Parathyroid adenoma (tissue), 2 donors: ENCODE results near the gene ECSCR.

Experiments used
- H2AFZ ChIP-seq: fragments of 300-600 bp; sonication (generic); one replicate; pipeline ENCODE4 v1.7.0; 2017; ENCODE audit warnings: antibody characterized with exemption, mild to moderate bottlenecking
- H3K27ac ChIP-seq: fragments of 300-600 bp; sonication (generic); one replicate; pipeline ENCODE4 v1.7.0; 2017
- H3K27me3 ChIP-seq: fragments of 300-600 bp; sonication (generic); one replicate; pipeline ENCODE4 v1.7.0; 2017; ENCODE audit warnings: low read length; ENCODE audit not compliant: control insufficient read depth, insufficient read depth
- H3K36me3 ChIP-seq: fragments of 300-600 bp; sonication (generic); one replicate; pipeline ENCODE4 v1.7.0; 2017; ENCODE audit warnings: low read length; ENCODE audit not compliant: control insufficient read depth, insufficient read depth
- H3K4me1 ChIP-seq: fragments of 300-600 bp; sonication (generic); one replicate; pipeline ENCODE4 v1.7.0; 2017; ENCODE audit warnings: control low read depth
- H3K4me2 ChIP-seq: fragments of 300-600 bp; sonication (generic); one replicate; pipeline ENCODE4 v1.7.0; 2017; ENCODE audit warnings: low read length
- H3K4me3 ChIP-seq: fragments of 300-600 bp; sonication (generic); one replicate; pipeline ENCODE4 v1.7.0; 2017; ENCODE audit warnings: low read depth, low read length
- H3K79me2 ChIP-seq: fragments of 300-600 bp; sonication (generic); one replicate; pipeline ENCODE4 v1.7.0; 2017; ENCODE audit warnings: control low read depth
- H3K9ac ChIP-seq: fragments of 300-600 bp; sonication (generic); one replicate; pipeline ENCODE4 v1.7.0; 2017; ENCODE audit warnings: mild to moderate bottlenecking
- H3K9me3 ChIP-seq: fragments of 300-600 bp; sonication (generic); one replicate; pipeline ENCODE4 v1.7.0; 2017; ENCODE audit warnings: low read length; ENCODE audit not compliant: control insufficient read depth
- CTCF ChIP-seq: fragments of 300-600 bp; sonication (generic); IDR thresholded peaks from one replicate; pipeline ENCODE4 v1.7.0; 2017; ENCODE audit warnings: antibody characterized with exemption, mild to moderate bottlenecking
- donor health status: primary hyperparathyroidism.

The ECSCR gene

GRCh38 chr5:139415221-139415861, 47.2 kb downstream of the ECSCR start:
- Histone ChIP-seq H3K27ac (no peak overlapping the region), H3K4me1 (no peaks in the 10 kb centered on the region), H3K9me3 (no peaks in the 10 kb centered on the region), H3K4me2 (no peak overlapping the region), H3K9ac (no peak overlapping the region), H3K36me3 (no peaks in the 10 kb centered on the region), H2AFZ (no peak overlapping the region), H3K27me3 (no peaks in the 10 kb centered on the region), H3K4me3 (no peak overlapping the region), H3K79me2 (no peaks in the 10 kb centered on the region)
- no peak for TF ChIP-seq CTCF

- Histone ChIP-seq H3K4me3 (no peak overlapping the region), H3K27ac (no peak overlapping the region), H3K9ac (no peak overlapping the region), H3K79me2 (no peaks in the 10 kb centered on the region), H2AFZ (no peak overlapping the region), H3K36me3 (no peaks in the 10 kb centered on the region), H3K27me3 (no peaks in the 10 kb centered on the region), H3K4me2 (no peak overlapping the region), H3K9me3 (no peaks in the 10 kb centered on the region), H3K4me1 (no peaks in the 10 kb centered on the region)
- TF ChIP-seq CTCF, result no peak
Measured at GRCh38 chr5:139414581-139415130, 47.9 kb downstream of the ECSCR start.

GRCh38 chr5:139413963-139414362, 48.6 kb downstream of the ECSCR start:
- Histone ChIP-seq H3K9ac (no peak overlapping the region), H3K79me2 (no peaks in the 10 kb centered on the region), H3K4me3 (no peak overlapping the region), H3K27me3 (no peaks in the 10 kb centered on the region), H3K4me2 (no peak overlapping the region), H3K9me3 (no peaks in the 10 kb centered on the region), H3K36me3 (no peaks in the 10 kb centered on the region), H2AFZ (no peak overlapping the region), H3K4me1 (peaks cover 3% of the 10 kb centered on the region), H3K27ac (no peak overlapping the region)
- TF ChIP-seq CTCF, result no peak

- no peak overlapping the region for H3K4me3 ChIP-seq
- no peak overlapping the region for H3K9ac ChIP-seq
- H3K27ac ChIP-seq, result no peak overlapping the region
- no peaks in the 10 kb centered on the region for H3K9me3 ChIP-seq
- no peaks in the 10 kb centered on the region for H3K27me3 ChIP-seq
- H3K4me2 ChIP-seq, result no peak overlapping the region
- peaks cover 3% of the 10 kb centered on the region for H3K4me1 ChIP-seq
- no peak overlapping the region for H2AFZ ChIP-seq
- no peaks in the 10 kb centered on the region for H3K36me3 ChIP-seq
- no peak for TF ChIP-seq CTCF
- H3K79me2 ChIP-seq, result no peaks in the 10 kb centered on the region
Measured at GRCh38 chr5:139413153-139413552, 49.4 kb downstream of the ECSCR start.
